Islet precursor cell (in vitro differentiated cells): Measurements from ENCODE around the gene HELB.
"Not testable (repeated sequence)": the region's sequence is repeated elsewhere in the genome, so short reads cannot be mapped to it uniquely, and the experiment has no call there.

Experiments
- DNase-seq: peaks from one replicate; pipeline ENCODE4 v3.0.0-alpha.2; 2018

The HELB gene

DNA sequence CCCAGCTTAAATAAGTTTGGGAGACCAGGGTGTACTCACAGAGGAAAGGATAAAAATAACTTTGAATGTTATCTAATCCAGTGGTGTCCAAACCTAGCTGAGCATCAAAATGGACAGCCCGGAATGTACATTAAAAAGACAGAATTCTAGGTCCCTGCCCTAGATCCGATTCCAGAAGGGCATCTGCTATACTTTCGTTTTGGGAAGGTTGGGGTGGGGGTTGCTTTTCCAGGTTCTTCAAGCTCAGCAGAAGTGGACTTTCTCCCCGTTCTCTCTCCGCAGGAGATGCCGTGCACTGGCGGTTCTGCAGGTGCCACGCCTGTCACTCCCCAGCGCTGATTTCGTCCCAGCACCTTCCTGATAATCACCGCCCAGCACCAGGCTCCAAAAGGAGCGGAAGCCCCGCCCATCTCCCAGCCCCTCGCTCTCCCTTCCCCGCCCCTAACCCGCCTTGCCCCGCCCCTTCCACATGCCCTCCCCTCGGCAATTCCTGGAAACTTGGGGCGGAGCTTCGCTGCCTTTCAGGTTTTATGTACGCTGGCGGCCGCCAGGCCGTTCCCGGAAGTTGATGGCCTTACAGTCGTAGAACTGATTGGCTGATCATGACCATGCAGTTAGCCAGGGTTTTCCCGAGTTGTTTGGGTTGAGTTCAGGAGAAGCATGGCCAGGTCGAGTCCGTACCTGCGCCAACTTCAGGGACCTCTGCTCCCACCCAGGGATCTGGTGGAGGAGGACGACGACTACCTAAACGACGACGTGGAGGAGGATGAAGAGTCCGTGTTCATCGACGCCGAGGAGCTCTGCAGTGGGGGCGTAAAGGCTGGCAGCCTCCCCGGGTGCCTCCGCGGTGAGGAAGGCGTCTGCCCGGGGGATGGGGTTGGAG is at the start of gene HELB:
Gene HELB (plus strand): TSS at position 550 of the 883 bp plus-strand sequence. CDS start 111 bp downstream, at position 661.
- peak; percentile 100 for DNase-seq

GRCh38 chr12:66252771-66253170 is 49.5 kb upstream of the HELB start:
- DNase-seq = no peak

DNA sequence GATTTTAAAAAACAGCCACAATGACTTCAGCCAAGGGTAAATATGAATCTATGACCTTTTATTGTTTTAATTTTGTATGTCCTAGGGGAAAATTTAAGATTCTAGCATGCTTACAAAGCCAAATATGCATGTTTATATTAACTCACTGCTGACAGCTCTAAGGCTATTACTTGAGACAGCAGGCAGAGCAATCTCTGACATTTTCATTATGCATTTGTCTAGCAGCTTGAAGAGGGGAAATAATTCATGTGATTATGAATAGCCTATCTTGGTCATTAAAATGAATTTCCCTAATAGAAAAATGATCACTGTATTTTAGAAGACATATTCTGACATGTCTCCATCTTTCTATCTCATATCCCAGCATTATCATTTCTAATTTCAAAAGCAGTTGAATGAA is 46.6 kb upstream of the HELB start:
- no peak for DNase-seq

GRCh38 chr12:66258011-66258410 is 44.3 kb upstream of the HELB start:
- DNase-seq = no peak

GRCh38 chr12:66262737-66263136 is 39.6 kb upstream of the HELB start:
- no peak for DNase-seq

GRCh38 chr12:66268562-66268961 is 33.7 kb upstream of the HELB start:
- no peak for DNase-seq

DNA sequence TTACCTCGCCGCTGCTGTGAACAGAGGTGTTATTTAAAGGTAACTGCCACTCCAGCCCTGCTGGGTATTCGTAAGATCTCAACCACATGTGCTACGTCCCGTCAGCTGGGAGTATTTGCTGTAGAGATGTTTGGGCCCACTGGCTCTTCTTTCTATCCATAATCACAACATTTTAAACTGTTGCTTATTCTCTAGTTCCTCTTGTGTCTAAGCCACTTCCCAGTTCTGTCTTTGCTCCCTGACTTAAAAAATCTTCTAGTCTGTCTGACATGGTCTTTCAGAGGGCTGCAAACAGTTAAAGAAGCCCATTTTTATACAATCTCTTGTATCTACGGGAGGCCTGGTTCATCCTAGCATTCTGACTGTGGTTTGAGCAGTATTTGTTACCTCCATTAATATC is 33.2 kb upstream of the HELB start:
- DNase-seq = no peak

DNA sequence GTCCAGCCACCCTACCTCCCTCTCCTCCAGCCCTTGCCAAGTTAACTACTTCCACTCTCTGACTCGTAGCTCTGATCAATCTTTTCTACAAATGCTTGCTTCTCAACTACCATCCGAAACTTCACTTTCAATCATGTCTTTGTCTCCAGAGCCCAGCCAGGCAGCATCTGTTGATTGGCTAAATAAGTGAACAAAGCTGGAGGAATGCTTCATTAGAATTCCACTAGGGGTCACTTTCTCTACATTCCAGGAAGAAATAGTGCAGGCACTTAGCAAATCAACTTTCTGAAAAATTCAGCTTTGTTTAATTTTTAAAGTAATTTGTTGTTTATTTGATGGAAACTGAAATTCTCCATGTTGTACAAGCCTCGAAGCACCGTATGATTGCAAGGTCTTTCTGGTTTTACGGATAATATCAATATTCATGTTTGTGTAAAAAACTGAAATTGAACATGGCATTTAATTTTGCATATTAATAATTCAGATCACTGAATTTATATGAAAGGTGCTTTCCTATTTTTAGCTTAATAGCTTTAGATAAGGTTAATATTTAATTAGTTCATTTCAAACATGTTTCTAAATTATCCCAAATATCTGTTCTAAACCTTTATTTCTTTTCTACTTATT is 32.4 kb upstream of the HELB start:
- peak; percentile 78 for DNase-seq

GRCh38 chr12:66270613-66271012 is 31.7 kb upstream of the HELB start:
- DNase-seq = no peak

DNA sequence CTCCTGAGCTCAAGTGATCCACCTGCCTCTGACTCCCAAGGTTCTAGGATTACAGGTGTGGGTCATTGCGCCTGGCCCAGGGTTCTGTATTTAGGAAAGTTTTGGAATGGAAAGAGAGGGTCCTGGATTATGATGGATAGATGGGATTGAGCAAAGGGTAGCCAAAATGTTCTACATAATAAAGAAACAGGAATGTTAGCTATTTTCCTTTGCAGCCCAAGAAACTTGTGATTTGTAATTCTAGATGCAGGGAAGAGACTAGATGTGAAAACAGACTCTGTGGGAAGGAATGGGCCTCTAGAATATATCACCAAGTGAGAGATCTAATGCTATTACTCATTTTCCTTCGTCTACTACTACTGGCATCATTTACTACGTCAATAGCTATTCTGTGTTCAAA is 29.6 kb upstream of the HELB start:
- no peak for DNase-seq

DNA sequence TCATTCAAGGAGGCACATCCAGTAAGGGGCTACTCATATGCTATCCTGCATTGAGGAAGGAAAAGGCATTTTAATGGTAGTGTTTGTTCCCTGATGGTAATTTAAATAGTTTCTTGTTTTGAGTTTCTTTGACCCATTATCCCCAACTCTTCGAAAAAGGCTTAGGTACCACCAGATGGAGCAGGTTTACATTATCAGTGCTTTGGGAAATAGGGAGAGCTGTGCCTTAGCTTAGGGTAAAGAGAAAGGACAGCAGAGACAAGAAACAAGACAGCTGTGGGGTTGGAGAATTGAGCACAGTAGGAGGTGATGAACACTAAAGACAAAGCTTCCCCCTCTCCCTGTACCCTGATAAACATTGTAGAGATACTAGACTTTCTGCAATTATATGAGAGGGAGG is 29.1 kb upstream of the HELB start:
- no peak for DNase-seq

DNA sequence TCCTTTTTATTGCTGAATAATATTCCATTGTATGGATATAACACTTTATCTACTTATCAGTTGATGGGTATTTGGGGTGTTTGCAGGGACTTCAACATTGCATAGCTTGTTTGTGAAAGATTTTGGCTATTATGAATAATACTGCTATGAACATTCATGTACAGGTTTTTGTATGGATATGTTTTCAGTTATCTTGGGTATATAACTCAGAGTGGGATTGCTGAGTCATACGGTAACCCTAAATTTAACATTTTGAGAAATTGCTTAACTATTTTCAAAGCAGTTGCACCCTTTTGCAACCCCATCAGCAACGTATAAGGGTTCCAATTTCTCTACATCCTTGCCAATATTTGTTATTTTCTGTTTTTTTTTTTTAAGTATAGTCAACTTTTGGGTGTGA is 27.3 kb upstream of the HELB start:
- DNase-seq = no peak

DNA sequence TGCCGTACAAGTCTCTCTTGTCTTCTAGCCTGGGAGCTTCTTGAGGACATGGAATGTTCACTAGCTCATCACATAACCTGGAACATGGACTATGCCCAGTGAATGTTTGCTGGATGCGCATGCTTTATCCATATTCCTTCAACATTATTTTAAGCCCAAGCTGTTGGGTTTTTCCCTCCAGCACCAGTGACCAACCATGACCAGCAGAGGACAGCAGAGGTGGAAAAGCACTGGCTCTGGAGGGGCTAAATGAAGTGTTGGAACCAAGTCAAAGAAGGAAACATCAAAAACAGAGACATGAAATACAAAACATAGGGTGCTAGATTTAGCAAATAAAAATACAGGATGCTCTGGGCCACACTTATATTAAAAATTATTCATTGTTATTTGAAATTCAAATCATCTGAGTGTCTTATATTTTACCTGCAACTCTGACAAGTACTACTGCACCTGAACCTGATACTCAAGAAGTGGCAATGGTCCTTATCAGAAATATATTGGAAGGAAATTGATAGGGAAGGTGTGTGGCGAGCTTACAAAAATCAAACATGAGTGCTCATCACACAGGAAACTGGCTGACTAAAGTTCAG is 23.1 kb upstream of the HELB start:
- no peak for DNase-seq

GRCh38 chr12:66280561-66280960 is 21.7 kb upstream of the HELB start:
- DNase-seq = no peak

GRCh38 chr12:66282244-66282643 is 20.0 kb upstream of the HELB start:
- no peak for DNase-seq

GRCh38 chr12:66287275-66287674 is 15.0 kb upstream of the HELB start:
- no peak for DNase-seq

GRCh38 chr12:66288121-66288520 is 14.2 kb upstream of the HELB start:
- no peak for DNase-seq

- no peak for DNase-seq
Observed at GRCh38 chr12:66289485-66289884, 12.8 kb upstream of the HELB start.

- DNase-seq = no peak
Observed at GRCh38 chr12:66290716-66291200, 11.5 kb upstream of the HELB start.

- DNase-seq = no peak
Observed at GRCh38 chr12:66296176-66296683, 6.1 kb upstream of the HELB start.

DNA sequence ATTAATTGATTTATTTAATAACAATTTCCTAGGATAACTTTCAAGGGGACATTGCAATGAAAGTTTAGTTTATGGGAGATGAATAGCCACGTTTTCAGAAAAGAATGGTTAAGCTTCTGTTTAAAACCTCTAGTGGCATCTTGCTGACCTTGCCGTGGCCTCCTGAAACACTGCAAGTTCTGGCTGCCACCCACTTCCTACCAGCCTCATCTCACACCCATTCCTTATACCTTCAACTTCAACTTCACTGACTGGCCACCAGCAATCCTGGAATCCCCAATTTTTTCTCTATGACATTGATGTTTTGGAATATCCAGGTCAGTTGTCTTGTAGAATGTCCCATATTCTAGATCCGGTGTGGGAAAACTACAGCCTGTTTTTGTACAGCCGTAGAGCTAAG is 5.2 kb upstream of the HELB start:
- DNase-seq = no peak

DNA sequence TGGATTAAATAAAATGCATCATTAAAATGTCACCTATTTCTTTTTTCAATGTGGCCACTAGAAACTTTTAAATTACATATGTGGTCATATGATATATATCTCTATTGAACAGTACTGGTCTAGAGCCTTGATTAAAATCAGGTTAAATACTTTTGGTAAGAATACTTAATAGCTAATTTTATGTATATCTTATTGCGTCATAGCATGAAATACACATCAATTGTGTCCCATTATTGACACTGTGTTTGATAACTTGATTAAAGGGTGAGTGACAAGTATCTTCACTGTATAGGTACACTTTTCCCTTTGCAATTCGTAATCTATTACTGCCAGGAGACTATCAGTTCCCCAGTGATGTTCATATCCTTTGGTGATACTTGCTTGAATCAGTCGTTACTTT is 4.4 kb upstream of the HELB start:
- DNase-seq = no peak

- no peak for DNase-seq
Observed at GRCh38 chr12:66302827-66303169, 505 bp downstream of the HELB start.

GRCh38 chr12:66303316-66303804 is 1.1 kb downstream of the HELB start:
- DNase-seq = not testable (repeated sequence)
